ENCODE data around the gene DNPH1.
A peak's percentile ranks its signal among the peaks of the same experiment; 100 is the strongest.

Gene DNPH1

DNA sequence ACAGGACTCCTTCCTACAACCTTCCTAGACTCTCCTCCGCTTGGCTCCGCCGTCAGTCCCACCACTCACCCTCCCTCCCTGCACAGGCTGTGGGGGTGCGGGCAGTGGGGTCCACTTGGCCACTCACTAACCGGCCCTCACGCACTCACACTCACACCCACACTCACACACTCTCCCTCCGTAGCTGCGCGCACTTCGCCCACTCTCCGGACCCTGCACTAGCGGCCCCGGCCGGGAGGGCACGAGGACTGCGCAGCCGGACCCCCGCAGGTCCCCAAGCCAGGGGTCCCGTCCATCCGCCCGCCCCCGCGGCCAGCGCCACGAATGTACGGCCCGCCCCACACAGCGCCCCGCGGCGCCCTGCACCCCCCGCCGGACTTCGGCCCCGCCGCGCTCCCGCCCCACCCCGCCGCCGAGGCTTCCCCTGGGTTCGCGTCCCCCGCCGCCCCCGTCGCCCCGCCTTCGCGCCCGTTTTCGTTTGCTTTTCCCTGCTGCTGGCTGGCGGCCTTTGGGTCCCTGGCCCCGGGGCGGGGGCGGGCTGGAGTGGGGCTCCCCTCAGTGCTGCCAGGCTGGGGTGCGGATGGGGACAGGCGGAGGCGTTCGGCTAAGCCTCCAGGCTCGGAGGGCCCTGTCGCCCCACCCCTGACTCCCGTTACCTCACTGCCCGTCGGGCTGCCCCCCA lies 45.8 kb upstream of the DNPH1 start:
- no peak overlapping the region for H3K27ac ChIP-seq

GRCh38 chr6:43274127-43274915 lies 45.0 kb upstream of the DNPH1 start:
- peak overlapping the region; percentile 72 for H3K4me3 ChIP-seq
- H3K27ac ChIP-seq, result no peak overlapping the region
- DNase-seq (ENCODE audit: low spot score), result no peak
- TF ChIP-seq, protein P1, sequence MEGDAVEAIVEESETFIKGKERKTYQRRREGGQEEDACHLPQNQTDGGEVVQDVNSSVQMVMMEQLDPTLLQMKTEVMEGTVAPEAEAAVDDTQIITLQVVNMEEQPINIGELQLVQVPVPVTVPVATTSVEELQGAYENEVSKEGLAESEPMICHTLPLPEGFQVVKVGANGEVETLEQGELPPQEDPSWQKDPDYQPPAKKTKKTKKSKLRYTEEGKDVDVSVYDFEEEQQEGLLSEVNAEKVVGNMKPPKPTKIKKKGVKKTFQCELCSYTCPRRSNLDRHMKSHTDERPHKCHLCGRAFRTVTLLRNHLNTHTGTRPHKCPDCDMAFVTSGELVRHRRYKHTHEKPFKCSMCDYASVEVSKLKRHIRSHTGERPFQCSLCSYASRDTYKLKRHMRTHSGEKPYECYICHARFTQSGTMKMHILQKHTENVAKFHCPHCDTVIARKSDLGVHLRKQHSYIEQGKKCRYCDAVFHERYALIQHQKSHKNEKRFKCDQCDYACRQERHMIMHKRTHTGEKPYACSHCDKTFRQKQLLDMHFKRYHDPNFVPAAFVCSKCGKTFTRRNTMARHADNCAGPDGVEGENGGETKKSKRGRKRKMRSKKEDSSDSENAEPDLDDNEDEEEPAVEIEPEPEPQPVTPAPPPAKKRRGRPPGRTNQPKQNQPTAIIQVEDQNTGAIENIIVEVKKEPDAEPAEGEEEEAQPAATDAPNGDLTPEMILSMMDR (IDR thresholded peaks at IDR 0.05), result no peak

More for the DNA sequence above, 45.8 kb upstream of the DNPH1 start:
- H3K4me3 ChIP-seq, result peak overlapping the region; percentile 72
- TF ChIP-seq, protein P1 (IDR thresholded peaks at IDR 0.05), result no peak
- no peak for DNase-seq (ENCODE audit: low spot score)

GRCh38 chr6:43273707-43274106 lies 44.4 kb upstream of the DNPH1 start:
- H3K27ac ChIP-seq, result no peak overlapping the region
- H3K4me3 ChIP-seq, result no peak overlapping the region
- TF ChIP-seq, protein P1 (IDR thresholded peaks at IDR 0.05), result no peak
- no peak for DNase-seq (ENCODE audit: low spot score)

- Histone ChIP-seq H3K27ac (no peak overlapping the region), H3K4me3 (no peak overlapping the region)
- TF ChIP-seq, protein P1 (IDR thresholded peaks at IDR 0.05), result no peak
- no peak for DNase-seq (ENCODE audit: low spot score)
These were observed 42.7 kb upstream of the DNPH1 start for GRCh38 chr6:43271944-43272343.

DNA sequence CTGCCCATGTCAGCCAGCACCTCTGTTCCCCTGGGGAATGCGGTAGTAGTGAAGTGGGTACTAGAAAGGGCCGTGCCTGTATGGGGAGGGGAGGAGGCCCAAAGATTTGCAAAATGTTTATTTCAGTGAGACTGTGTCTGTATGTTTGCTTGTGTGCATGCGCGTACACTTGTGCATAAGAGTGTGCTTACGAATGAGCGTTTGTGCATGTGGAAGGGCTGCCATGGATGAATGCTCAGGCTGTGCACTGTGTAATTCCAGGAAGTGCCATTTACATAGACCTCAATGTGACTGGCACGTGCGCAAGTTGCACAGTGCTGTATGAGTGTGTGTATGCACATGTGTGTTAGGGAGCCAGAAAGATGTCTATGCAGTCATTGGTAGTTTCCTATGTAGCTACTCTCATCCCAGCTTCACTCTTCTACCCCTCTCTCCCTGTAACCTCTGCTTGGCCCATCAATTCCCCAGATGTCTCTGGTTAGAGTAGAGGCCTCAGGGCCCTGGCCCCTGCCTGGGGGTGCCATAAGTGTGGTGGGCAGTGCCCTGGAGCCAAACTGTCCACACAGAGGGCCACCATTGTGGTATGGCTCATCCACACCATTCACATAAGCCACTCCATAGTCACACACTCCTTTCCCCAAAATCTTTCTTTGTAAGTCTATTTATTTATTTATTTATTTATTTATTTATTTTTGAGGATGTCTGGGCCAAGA lies 42.0 kb upstream of the DNPH1 start:
- no peak for DNase-seq (ENCODE audit: low spot score)
- Histone ChIP-seq H3K4me3 (no peak overlapping the region), H3K27ac (no peak overlapping the region)
- TF ChIP-seq, protein P1 (IDR thresholded peaks at IDR 0.05), result no peak

DNA sequence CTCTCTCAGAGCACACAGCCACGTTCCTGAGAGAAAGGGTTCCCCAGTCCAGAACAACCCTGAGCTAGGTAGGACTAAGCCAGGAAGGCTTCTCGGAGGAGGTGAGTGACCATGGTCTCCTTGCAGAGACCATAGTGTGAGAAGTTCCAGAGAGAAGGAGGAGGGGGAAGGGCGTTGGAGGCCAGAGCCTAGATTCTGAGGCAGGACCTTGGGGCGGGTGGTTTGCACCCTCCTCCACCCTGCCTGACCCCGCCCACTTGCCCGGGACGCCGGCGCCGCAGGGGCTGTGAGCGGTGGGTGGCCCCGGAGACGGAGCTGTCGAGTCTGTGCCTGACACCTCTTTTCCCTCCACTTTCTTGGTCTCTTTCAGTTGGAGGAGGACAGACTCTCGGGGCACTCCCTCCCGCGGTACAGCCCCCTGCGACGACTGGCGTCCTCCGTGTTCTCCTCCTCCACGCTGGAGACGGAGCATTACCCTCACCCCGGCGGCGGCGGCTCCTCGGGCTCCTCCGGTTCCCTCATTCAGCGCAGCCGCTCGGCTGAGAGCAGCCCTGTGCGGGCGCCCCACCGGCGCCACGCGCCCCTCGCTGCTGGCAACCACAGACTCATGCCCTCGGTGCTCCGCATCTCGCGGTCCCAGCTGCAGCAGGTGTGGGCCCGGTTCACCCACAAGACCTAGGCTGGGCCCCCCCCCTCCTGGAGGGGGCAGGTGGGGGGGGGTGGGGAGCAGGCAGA lies 40.2 kb upstream of the DNPH1 start:
- no peak for DNase-seq (ENCODE audit: low spot score)
- no peak overlapping the region for H3K27ac ChIP-seq
- peak overlapping the region; percentile 67 for H3K4me3 ChIP-seq
- TF ChIP-seq, protein P1 (IDR thresholded peaks at IDR 0.05), result no peak
